Kasumi-1 (cell line): ENCODE measurements around the gene RNF121.
A peak's percentile ranks its signal among the peaks of the same experiment; 100 is the strongest.

ENCODE experiments used
- DNase-seq, 2 experiments: peaks; one replicate each; lab custom pipeline; 2025; lab: John Stamatoyannopoulos, UW

RNF121 gene

GRCh38 chr11:71990701-71991100 lies 61.9 kb downstream of the RNF121 start:
- no peak for DNase-seq

GRCh38 chr11:71991494-71991893 lies 62.6 kb downstream of the RNF121 start:
- DNase-seq: peak; percentile 81 to 87

GRCh38 chr11:71992136-71992730 lies 63.4 kb downstream of the RNF121 start:
- no peak for DNase-seq

GRCh38 chr11:71994786-71995185 lies 65.9 kb downstream of the RNF121 start:
- DNase-seq: no peak

GRCh38 chr11:71995726-71996291 lies 67.0 kb downstream of the RNF121 start:
- DNase-seq: no peak

- DNase-seq: no peak
Observed at GRCh38 chr11:71996517-71996916, 67.7 kb downstream of the RNF121 start.

- DNase-seq: no peak
Observed at GRCh38 chr11:71996946-71997345, 68.1 kb downstream of the RNF121 start.

- DNase-seq: no peak
Observed at GRCh38 chr11:71997594-71997993, 68.7 kb downstream of the RNF121 start.

- no peak for DNase-seq
Observed at GRCh38 chr11:71998061-71998460, 69.2 kb downstream of the RNF121 start.

- DNase-seq: peak; percentile 79 to 84
Observed at GRCh38 chr11:71998649-71999310, 69.9 kb downstream of the RNF121 start, which contains the start of gene IL18BP. Gene IL18BP (plus strand): TSS chr11:71998909. CDS start chr11:71999985, 1,076 bp downstream.

GRCh38 chr11:71999362-71999761 lies 70.5 kb downstream of the RNF121 start:
- DNase-seq: no peak

GRCh38 chr11:71999798-72000197 lies 71.0 kb downstream of the RNF121 start:
- no peak for DNase-seq

GRCh38 chr11:72000202-72000867 lies 71.5 kb downstream of the RNF121 start:
- no peak for DNase-seq

- DNase-seq: no peak
Observed at GRCh38 chr11:72001285-72001684, 72.4 kb downstream of the RNF121 start.

- no peak for DNase-seq
Observed at GRCh38 chr11:72001834-72002591, 73.2 kb downstream of the RNF121 start.

GRCh38 chr11:72002841-72003775 lies 74.3 kb downstream of the RNF121 start:
- no peak for DNase-seq

GRCh38 chr11:72003776-72004171 lies 74.9 kb downstream of the RNF121 start:
- DNase-seq: no peak

- DNase-seq: no peak
Observed at GRCh38 chr11:72004515-72005346, 75.9 kb downstream of the RNF121 start.

- DNase-seq: no peak
Observed at GRCh38 chr11:72005347-72006260, 76.8 kb downstream of the RNF121 start.
